IMR-90 (cell line): ENCODE results near the gene KCNMA1. TPM values are rescaled to one million over a fixed set of nuclear protein-coding genes. Genes with fewer than 3 reads are reported as not detected.

Source experiments
- ATAC-seq: fragments of 200-7000 bp; cut with Tn5 transposase; 2 replicates; pipeline ENCODE4 v1.9.1; 2020; ENCODE audit warnings: low read depth, mild to moderate bottlenecking, moderate library complexity
- BruUV-seq: library from RNA; stranded (reverse); fragments of 400-500 nt; replicated peaks from 2 replicates; lab custom pipeline; 2021; lab: Mats Ljungman, UMichigan
- CTCF ChIA-PET: fragments of 300-600 bp; formaldehyde crosslinking; extraction: SDS; loops from one replicate; lab custom pipeline; 2021; ENCODE audit warnings: antibody characterized with exemption; lab: Yijun Ruan, JAX
- POLR2A ChIA-PET: fragments of 300-600 bp; sonication (Branson Sonifier 250); formaldehyde crosslinking; loops from one replicate; lab custom pipeline; 2022; ENCODE audit warnings: antibody characterized with exemption; ENCODE audit not compliant: unreplicated experiment; lab: Charles Lee
- DNase-seq: peaks from one replicate; pipeline ENCODE4 v3.0.0; 2013
- H2AFZ ChIP-seq: replicated peaks from 2 replicates; pipeline ENCODE3; 2013; ENCODE audit warnings: low read length, mild to moderate bottlenecking; ENCODE audit not compliant: poor library complexity
- H2AK5ac ChIP-seq: 2 replicates; pipeline ENCODE4 v1.6.1; 2013; ENCODE audit warnings: low read depth, low read length, inconsistent platforms
- H2AK9ac ChIP-seq: replicated peaks from 2 replicates; pipeline ENCODE3; 2013; ENCODE audit warnings: mild to moderate bottlenecking, low read depth, low read length, moderate library complexity; ENCODE audit not compliant: poor library complexity
- H2BK120ac ChIP-seq: 2 replicates; pipeline ENCODE4 v1.6.1; 2013; ENCODE audit warnings: low read depth, low read length, inconsistent platforms
- H2BK15ac ChIP-seq: 3 replicates; pipeline ENCODE4 v1.6.1; 2013; ENCODE audit warnings: low read depth, low read length, inconsistent platforms
- H2BK20ac ChIP-seq: 2 replicates; pipeline ENCODE4 v1.6.1; 2013; ENCODE audit warnings: low read depth, mild to moderate bottlenecking, inconsistent platforms, low read length, moderate library complexity
- H2BK5ac ChIP-seq: 2 replicates; pipeline ENCODE4 v1.6.1; 2013; ENCODE audit warnings: mild to moderate bottlenecking, low read depth, low read length, inconsistent platforms; ENCODE audit not compliant: poor library complexity, severe bottlenecking
- H3K14ac ChIP-seq: replicated peaks from 2 replicates; pipeline ENCODE4 v1.6.1; 2013; ENCODE audit warnings: low read depth, low read length, inconsistent platforms
- H3K18ac ChIP-seq: 2 replicates; pipeline ENCODE4 v1.6.1; 2013; ENCODE audit warnings: low read depth, low read length, control low read depth
- H3K23ac ChIP-seq: 2 replicates; pipeline ENCODE4 v1.6.1; 2013; ENCODE audit warnings: low read depth, low read length, inconsistent platforms
- H3K27ac ChIP-seq: 2 replicates; pipeline ENCODE4 v1.5.1; 2013; ENCODE audit warnings: mild to moderate bottlenecking, control low read depth, low read length; ENCODE audit not compliant: insufficient read depth
- H3K27me3 ChIP-seq: 2 replicates; pipeline ENCODE4 v1.6.1; 2013; ENCODE audit warnings: low read length; ENCODE audit not compliant: control insufficient read depth, insufficient read depth
- H3K36me3 ChIP-seq: 2 replicates; pipeline ENCODE4 v1.6.1; 2013; ENCODE audit warnings: low read length, mixed read lengths; ENCODE audit not compliant: control insufficient read depth, insufficient read depth
- H3K4ac ChIP-seq: 2 replicates; pipeline ENCODE4 v1.6.1; 2013; ENCODE audit warnings: low read depth, low read length, inconsistent platforms
- H3K4me1 ChIP-seq: 2 replicates; pipeline ENCODE4 v1.6.1; 2013; ENCODE audit warnings: low read length, mixed read lengths; ENCODE audit not compliant: control insufficient read depth, insufficient read depth
- H3K4me2 ChIP-seq: 2 replicates; pipeline ENCODE4 v1.6.1; 2013; ENCODE audit warnings: low read depth, mild to moderate bottlenecking, control low read depth, low read length, moderate library complexity
- H3K4me3 ChIP-seq: 2 replicates; pipeline ENCODE4 v1.5.1; 2013; ENCODE audit warnings: low read depth, mild to moderate bottlenecking, control low read depth, low read length, moderate library complexity; ENCODE audit not compliant: insufficient read depth
- H3K56ac ChIP-seq: 2 replicates; pipeline ENCODE4 v1.6.1; 2013; ENCODE audit warnings: low read length, inconsistent platforms; ENCODE audit not compliant: insufficient read depth; ENCODE audit errors: extremely low read depth
- H3K79me1 ChIP-seq, 2 experiments: 2 replicates each; pipeline ENCODE4 v1.6.1; 2013; ENCODE audit warnings: low read length in 2 of 2, inconsistent platforms in 1 of 2, low read depth in 1 of 2
- H3K9ac ChIP-seq: 2 replicates; pipeline ENCODE4 v1.6.1; 2013; ENCODE audit warnings: low read depth, low read length, control low read depth
- H3K9me1 ChIP-seq: 2 replicates; pipeline ENCODE4 v1.6.1; 2013; ENCODE audit warnings: low read length, inconsistent platforms; ENCODE audit not compliant: insufficient read depth
- H3K9me3 ChIP-seq: 2 replicates; pipeline ENCODE4 v1.6.1; 2013; ENCODE audit warnings: low read length; ENCODE audit not compliant: control insufficient read depth, insufficient read depth
- H4K20me1 ChIP-seq: 2 replicates; pipeline ENCODE4 v1.6.1; 2013; ENCODE audit warnings: low read length, inconsistent platforms; ENCODE audit not compliant: insufficient read depth
- H4K5ac ChIP-seq: 2 replicates; pipeline ENCODE4 v1.6.1; 2013; ENCODE audit warnings: mild to moderate bottlenecking, low read depth, low read length, control low read depth
- H4K8ac ChIP-seq, 2 experiments: 2 replicates each; pipeline ENCODE4 v1.6.1; 2013; ENCODE audit warnings: low read depth in 2 of 2, low read length in 2 of 2, control low read depth in 1 of 2, inconsistent platforms in 1 of 2
- H4K91ac ChIP-seq: 2 replicates; pipeline ENCODE4 v1.6.1; 2013; ENCODE audit warnings: low read depth, low read length, inconsistent platforms; ENCODE audit not compliant: insufficient read depth
- MAFK ChIP-seq: IDR thresholded peaks from 2 replicates; pipeline ENCODE4 v1.6.1; 2012; ENCODE audit warnings: low read depth, low read length, improper control_type of control experiment
- WGBS, 2 experiments: methylation state at CpG; one replicate each; pipeline versions ENCODE4 v1.1.5 to v1.1.7; 2013; ENCODE audit warnings: missing lambda C conversion rate in 2 of 2; ENCODE audit not compliant: insufficient read length in 1 of 2; ENCODE audit errors: extremely low coverage in 2 of 2; 5-methylcytosine and 5-hydroxymethylcytosine counted together
- dilution Hi-C: fragments of 300-500 bp; cut with HindIII; formaldehyde crosslinking; loops from one replicate; pipeline ENCODE4 v1.14.3; 2018; ENCODE audit warnings: low sequenced_read_pairs; ENCODE audit not compliant: unreplicated experiment
- in situ Hi-C: fragments of 300-500 bp; cut with MboI; formaldehyde crosslinking; loops from 3 replicates; pipeline ENCODE4 v1.14.3; 2019; ENCODE audit warnings: low sequenced_read_pairs, inconsistent platforms, mixed read lengths
- intact Hi-C: fragments of 100-400 bp; cut with micrococcal nuclease; formaldehyde crosslinking; loops from 2 replicates; pipeline ENCODE4 v1.10.0; 2022
- polyA plus RNA-seq, 3 experiments: library from polyadenylated mRNA; depleted of rRNA; stranded (reverse); fragments of >200 nt; gene quantifications; 2 replicates each; pipeline ENCODE4 v1.2.3, GENCODE V29; 2012; ENCODE audit warnings: low replicate concordance in 1 of 3
- total RNA-seq: library from RNA; depleted of rRNA; stranded (reverse); fragments of >200 nt; gene quantifications from 2 replicates; pipeline ENCODE4 v1.2.3, GENCODE V29; 2012

Gene KCNMA1
- total and polyA plus RNA-seq, 2 of the 4 experiments (the other 2 are of a cell fraction), result 25.6 to 29.6 TPM

DNA sequence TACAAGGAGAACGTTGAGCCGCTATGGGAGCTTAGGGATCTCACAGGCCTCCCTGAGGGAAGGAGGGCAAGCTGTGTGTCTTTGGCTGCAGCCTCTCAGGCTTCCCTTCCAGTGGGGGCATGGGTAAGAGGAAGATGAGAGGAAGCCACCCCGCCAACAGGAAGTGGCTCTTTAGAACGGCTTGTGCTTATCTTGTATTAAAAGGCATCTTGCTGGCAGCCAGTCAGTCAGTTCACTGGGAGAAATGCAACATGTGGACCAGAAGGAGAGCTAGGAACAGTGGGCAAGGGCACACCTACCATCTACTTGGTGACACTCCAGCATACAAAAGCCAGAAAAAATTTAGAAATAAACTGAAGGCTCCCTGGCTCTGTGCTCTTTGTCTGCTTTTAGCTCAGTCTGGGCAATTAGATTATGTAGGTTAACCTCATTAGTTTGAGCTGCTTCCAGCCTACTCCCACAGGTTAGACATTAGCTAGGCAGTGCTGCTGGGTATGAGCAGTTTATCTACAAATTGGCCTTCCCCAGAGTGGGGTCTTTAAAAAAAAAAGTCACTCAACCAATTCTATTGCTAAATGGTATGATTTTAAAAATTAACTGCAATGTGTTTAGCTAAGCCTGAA, 595.9 kb downstream of the KCNMA1 start:
- Histone ChIP-seq H3K36me3 (no peaks in the 10 kb centered on the region), H3K4me2 (no peak overlapping the region), H3K4me1 (0 out of 2 replicates have a peak, but pooled peaks cover 1% of the 10 kb centered on the region), H3K14ac (no peak overlapping the region), H3K27ac (no peak overlapping the region), H4K20me1 (no peaks in the 10 kb centered on the region), H2BK20ac (no peak overlapping the region), H2AFZ (peak overlapping the region; percentile 75), H2AK9ac (no peak overlapping the region), H2AK5ac (no peak overlapping the region), H3K56ac (no peak overlapping the region), H2BK120ac (no peak overlapping the region), H4K91ac (no peak overlapping the region), H3K18ac (no peak overlapping the region), H3K79me1 (no peaks in the 10 kb centered on the region), H3K9me3 (no peaks in the 10 kb centered on the region), H4K5ac (no peak overlapping the region), H2BK5ac (no peak overlapping the region), H2BK15ac (no peak overlapping the region), H3K4me3 (no peak overlapping the region), H4K8ac (no peak overlapping the region), H3K23ac (peak overlapping the region; percentile 72; the same call in 1 of the 2 replicates), H3K9ac (no peak overlapping the region), H3K4ac (no peak overlapping the region), H3K9me1 (0 out of 2 replicates have a peak, but pooled peaks cover 6% of the 10 kb centered on the region), H3K27me3 (no peaks in the 10 kb centered on the region)
- POLR2A ChIA-PET, result no interaction called here
- CTCF ChIA-PET, result interaction anchor here (0.7 kb wide), 1 partner anchor 31 kb away, joined by 4 read pairs; no protein-coding TSS in a partner anchor
- intact Hi-C loops, result no loop called here
- DNase-seq, result no peak
- ATAC-seq, result no peak
- in situ Hi-C loops, result no loop called here
- BruUV-seq, result no TSS peak
- dilution Hi-C loops, result no loop called here
- TF ChIP-seq MAFK, result no peak
- 100% methylated on average over 1 of the region's 4 CpGs; no CpG with 5 or more reads in 1 of the 2 experiments for WGBS, 2 experiments
